Choroid plexus epithelial cell (primary cell): ENCODE data around the gene MRPL44.

Source experiments
- DNase-seq: peaks from one replicate; pipeline ENCODE4 v3.0.0-alpha.2; 2010; ENCODE audit warnings: low read depth
- H3K4me3 ChIP-seq: 2 replicates; pipeline ENCODE4 v1.5.1; 2011; ENCODE audit warnings: low read depth, mild to moderate bottlenecking, control low read depth, low read length, moderate library complexity
- CTCF ChIP-seq: conservative IDR thresholded peaks from 2 replicates; pipeline ENCODE4 v1.5.1; 2011; ENCODE audit warnings: low read depth, mild to moderate bottlenecking, control low read depth, inconsistent platforms, low read length, moderate library complexity

The MRPL44 gene

DNA sequence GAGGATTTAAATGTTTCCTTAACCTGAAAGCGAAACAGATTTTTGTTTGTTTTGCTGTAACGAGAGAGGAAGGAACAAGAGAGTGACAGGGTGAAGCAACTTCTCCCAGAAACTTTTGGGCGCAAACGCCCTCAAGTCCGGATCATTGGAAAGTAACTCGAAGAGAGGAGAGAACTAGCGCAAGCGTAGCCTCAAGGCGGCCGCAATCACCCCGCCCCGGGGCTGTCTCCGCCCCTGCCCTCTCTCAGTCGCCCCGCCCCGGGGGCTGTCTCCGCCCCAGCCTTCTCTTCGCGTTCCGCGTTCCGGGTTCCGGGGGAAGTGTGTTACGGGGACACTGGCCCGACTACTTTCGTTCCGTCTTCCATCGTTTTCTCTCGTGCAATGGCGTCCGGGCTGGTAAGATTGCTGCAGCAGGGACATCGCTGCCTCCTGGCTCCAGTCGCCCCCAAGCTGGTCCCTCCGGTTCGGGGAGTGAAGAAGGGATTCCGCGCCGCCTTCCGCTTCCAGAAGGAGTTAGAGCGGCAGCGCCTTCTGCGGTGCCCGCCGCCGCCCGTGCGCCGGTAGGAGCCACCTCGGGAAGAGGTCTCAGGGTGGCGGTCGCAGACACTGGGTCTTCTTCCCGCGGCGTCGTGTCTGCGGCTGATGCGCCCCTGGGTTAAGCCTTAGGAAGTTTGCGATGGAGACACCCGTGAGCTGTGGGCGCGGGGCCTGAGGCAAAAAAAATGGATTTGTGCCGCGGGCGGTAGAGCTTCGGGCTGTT lies at the start of gene MRPL44:
Gene MRPL44 (plus strand): TSS at position 372 of the 760 bp plus-strand sequence. CDS start 10 bp downstream, at position 382.
- peak; percentile 97 for DNase-seq
- TF ChIP-seq CTCF = no peak

DNA sequence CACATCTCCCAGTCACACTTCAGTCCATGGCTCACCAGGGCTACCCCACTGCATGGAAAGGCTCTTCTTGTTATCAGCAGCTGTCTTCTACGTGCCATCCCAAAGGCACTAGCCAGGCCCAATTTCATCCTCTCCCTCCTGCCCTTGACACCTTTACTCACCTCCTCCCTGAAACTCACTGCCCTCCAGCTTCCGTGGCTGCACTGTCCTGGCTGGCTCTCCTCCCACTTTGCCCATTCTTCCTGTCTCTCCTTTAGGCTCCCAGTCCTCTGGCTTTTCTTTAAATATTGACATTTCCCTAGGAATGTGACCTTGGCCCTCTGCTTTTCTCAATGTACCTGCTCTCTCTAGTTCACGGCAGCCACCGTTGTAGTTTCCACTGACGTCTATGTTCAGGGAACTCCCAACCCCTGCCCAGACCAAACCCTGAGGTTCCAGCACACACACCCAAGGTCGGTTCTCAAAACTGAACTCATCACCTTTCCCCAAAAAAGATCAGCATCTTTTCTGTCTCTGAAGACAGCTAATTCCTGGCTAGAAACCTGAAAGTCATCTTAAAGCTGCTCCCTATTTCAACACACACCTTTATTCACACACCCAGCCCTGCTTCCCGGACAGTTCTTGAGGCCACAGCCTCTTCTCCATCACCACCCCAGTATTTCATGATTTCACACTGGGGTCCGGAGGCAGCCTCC lies 48.8 kb upstream of the MRPL44 start:
- no peak for DNase-seq
- H3K4me3 ChIP-seq = no peak overlapping the region
- no peak for TF ChIP-seq CTCF

More for the DNA sequence above, at the start of gene MRPL44:
- peak within 1 kb of the TSS; percentile 89 for H3K4me3 ChIP-seq

DNA sequence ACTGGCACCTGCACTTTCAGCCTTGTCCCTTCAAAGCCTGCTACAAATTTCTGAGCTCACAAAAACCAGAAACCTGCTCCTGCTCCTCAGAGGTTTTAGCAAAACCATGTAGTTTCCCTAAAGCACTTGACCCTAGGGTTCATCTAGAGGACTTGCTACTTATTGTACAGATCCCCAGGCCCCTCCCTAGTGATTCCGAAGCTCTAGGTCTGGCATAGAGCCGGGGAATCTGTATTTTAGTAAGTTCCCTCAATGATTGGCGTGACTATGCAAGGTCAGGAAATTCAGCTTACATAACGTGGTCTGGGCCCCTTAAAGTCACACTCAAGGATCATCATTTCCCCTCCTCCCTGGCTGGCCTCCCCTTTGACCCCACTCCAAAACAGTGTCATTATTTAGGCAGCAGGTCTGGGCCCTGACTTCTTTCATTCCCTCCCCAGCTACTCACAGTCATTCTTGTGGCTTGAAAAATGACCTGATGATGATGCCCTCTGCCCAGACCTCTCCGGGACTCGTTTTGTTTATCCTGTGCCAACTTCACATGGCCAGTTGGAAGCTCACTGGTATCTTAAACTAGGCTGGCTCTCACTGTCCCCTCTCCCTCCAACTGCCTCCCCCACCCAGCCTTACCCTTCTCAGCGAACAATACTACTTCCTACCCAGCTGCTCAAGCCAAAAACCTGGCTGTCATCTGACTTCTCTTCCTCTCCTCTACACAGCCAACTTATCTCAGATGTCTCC lies 48.1 kb upstream of the MRPL44 start:
- no peak for TF ChIP-seq CTCF
- no peak for DNase-seq
- H3K4me3 ChIP-seq = no peak overlapping the region

GRCh38 chr2:223914324-223914723 lies 42.9 kb upstream of the MRPL44 start:
- no peak for TF ChIP-seq CTCF
- no peak for DNase-seq
- H3K4me3 ChIP-seq = no peak overlapping the region

GRCh38 chr2:223915071-223915470 lies 42.2 kb upstream of the MRPL44 start:
- no peak overlapping the region for H3K4me3 ChIP-seq
- no peak for TF ChIP-seq CTCF
- DNase-seq = no peak

DNA sequence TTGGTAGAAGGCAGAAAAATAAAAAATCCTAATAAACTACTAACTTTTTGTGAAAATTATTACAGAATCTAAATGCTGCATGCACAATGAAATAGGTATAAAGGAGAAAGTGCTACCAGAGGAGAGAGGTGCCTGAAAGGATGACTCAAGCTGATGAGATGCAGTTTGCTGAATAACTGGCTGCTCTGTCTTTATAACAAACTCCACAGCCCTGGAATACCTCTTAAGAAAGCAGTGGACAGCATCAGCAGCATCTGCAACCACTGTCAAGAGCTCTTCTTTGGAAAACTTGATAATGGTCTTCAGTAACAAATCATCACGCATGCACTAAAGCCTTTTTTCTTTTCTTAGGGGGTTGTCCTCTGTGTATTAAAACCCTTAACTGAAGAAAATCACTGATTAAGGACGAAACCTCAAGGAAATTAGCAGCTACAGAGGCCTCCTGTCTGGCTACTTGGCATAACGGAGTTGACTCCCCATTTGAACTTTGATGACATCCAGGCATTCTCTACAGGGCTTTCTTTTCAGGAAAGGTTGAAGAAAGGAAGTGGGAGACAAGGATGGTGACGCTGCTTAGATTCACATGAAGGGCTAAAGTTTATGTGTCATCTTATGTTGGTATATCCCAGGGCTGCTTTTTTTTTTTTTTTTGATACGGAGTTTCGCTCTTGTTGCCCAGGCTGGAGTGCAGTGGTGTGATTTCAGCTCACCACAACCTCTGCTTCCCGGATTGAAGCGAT lies 40.9 kb upstream of the MRPL44 start:
- TF ChIP-seq CTCF = no peak
- H3K4me3 ChIP-seq = no peak overlapping the region
- no peak for DNase-seq
